Bone marrow (tissue), 2 donors: ENCODE measurements around the gene RPS10.

Experiments used
- DNase-seq, 2 donors: peaks; one replicate each; lab custom pipeline; 2025; lab: John Stamatoyannopoulos, UW

The RPS10 gene

DNA sequence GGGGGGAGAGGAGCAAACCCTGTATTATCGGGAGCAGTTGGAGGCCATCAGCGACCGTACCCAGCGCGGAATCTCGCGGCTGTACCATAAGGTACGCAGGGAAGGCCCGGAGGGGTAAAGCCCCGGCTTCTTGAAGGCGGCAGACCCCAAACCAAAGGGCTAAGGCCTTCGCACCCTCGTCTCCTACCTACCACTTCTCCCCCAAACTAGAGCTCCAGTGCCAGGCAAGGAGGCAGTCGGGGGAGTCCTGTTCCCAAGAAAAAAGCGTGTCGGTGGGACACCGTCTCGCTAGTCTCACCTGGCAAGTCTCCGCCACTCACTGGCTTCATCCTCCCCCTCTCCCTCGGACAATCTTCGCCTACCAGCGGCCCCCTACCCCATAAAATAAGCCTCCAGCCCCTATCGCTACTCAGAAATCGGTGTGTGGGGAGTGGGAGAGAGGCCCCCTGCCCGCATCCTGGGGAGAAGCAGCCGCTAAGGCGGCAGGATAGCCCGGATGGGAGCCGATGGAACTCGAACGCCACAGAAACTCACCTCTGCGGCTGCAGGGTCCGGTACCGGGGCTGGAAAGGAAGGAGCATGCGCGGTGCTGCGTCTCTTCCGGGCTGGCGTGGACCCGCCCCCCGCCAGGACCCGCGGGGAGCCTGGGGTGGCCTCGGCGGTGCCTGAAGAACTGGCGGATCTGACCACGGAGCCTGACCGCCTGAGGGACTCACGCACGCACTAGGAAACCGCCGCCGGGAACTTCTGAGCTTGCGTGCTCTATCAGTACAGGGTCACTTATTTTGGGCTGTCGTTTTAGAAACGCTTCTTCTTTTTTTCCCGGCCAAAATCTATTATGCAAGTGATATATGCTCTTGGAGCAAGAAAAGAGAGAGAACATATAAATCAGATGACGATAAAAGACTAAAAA lies at the start of gene RPS10:
RPS10 (minus strand) TSS at position 572 of the 913 bp plus-strand sequence. CDS start 848 bp downstream, outside the sequence.
- DNase-seq: peak; percentile 73 to 80

- DNase-seq: no peak
These were observed 49.4 kb upstream of the RPS10 start for GRCh38 chr6:34475238-34475682.

DNA sequence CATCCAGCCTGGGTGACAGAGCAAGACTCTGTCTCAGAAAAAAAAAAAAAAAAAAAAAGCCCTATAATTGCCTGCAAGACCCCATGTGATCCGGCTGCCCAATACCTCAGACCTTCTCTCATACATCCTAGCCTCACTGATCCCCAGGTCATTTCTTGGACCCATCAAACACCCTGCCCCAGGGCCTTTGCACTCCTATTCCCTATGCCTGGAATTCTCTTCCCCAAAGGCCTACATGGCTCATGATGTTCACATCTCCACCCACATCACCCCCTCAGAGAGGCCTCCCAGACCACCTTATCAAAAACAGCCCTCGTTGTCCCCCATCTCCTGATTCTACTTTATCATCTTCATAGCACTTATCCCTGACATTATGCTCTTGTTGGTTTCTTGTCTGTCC lies 48.9 kb upstream of the RPS10 start:
- DNase-seq: no peak

DNA sequence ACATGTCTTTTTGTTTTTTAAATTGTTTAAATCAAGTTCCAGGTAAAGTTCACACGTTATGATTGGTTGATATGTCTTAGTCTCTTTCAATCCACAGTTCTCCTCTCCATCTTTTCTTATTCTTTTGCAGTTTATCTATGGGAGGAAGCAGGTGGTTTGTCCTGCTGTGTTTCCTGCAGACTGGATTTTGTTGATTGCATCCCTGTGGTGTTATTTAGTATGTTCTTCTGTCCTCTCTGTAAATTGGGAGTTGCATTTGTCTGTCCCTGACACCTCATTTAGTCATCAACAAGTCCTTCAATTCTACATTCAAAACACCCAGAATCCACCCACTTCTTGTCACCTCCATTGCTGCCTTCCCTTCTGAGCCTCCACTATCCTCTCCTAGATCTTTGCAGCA lies 48.1 kb upstream of the RPS10 start:
- no peak for DNase-seq

- no peak for DNase-seq
These were observed 46.6 kb upstream of the RPS10 start for GRCh38 chr6:34472425-34472824.

- DNase-seq: no peak
These were observed 43.6 kb upstream of the RPS10 start for GRCh38 chr6:34469499-34469898.

DNA sequence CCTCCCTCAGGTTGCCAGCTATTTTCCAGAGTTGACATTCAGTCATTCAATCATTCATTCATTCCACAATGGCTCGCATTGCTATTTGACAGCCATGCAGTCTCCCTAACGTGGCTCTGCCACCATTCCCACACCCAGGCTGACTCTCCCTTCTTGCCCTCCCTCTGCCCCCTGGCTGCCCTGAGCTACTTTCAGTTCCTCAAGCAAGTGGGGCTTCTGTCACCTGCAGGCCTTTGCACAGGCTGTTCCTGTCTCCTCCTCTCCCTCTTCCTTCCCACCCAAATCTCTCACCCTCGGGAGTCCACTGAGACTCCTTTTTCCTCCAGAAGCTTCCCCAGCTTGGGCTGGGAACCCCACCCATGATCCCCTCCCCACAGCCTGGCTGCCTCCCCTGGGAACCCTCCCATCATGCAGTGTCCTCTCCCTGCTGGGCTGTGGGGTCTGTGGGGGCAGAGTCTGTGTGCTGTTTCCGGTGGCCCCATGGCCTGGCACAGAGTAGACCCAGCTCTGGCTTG lies 42.6 kb upstream of the RPS10 start:
- DNase-seq: peak in 1 of 2 donors; percentile 26

DNA sequence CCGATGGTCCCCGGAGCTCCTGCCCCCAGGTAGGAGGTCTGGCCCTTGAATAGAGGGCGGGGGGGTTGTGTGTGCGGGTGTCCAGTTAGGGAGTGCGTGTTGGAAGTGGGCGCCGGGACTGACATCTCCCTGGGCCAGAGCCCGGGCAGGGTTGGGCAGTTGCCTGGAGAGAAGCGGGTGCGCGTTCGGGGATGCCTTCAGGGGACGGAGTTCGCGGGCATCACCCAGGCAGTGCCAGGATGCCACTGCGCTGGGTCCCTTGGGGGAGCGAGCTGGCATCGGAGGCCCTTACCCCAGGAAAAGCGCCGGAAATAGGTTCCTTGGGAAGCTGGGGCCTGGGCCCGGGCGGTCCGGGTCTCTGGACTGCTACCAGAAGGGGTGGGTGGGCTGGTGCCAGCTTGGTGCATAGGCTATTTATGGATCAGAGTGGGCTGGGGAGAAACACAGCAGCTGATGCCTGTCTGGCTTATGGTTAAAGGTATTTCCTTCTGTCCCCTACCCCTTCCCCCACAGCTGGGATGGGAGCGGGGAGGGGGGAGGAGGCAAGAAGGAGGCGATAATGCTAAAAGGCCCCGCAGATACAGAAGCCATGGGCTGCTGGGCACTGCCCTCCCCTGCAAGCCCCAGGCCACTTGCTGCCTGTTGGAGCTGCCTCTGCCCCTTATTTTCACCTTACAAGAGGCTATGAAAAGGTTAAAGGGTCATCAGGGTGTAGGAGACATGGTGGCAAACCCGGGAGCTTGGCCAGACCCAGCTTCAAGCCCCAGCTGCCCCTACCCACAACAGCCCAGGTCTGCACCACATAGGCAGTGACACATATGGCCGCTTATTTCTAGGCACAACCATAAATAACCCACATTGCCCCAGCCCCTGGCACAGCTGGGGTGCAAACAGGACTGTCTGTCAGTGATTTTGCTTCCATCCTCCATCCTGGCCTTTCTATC lies 40.6 kb upstream of the RPS10 start:
- no peak for DNase-seq

- DNase-seq: no peak
These were observed 39.8 kb upstream of the RPS10 start, which contains the start of gene PACSIN1 for GRCh38 chr6:34465531-34466241. PACSIN1 (plus strand) TSS chr6:34466076; CDS start chr6:34526306, 60,230 bp downstream.

DNA sequence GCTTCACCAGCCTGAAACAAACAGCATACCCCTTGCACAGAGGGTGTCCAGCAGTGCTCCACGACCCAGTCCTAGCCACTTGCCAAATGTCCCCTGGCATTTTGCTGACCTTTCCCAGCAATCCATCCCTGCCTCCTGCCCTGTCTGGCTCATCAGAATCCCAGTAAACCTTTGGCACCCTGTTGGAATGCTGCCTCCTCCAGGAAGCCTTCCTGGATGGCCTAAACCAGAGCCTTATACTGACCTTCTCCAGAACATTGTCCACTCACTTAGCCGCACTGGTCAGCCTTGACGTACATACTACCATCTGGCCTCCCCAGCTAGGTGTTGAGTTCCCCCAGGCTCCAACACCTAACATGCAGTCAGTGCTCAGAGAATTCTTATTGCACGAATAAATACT lies 38.0 kb upstream of the RPS10 start:
- DNase-seq: no peak

- no peak for DNase-seq
These were observed 37.4 kb upstream of the RPS10 start for GRCh38 chr6:34463299-34463698.

- no peak for DNase-seq
These were observed 36.7 kb upstream of the RPS10 start for GRCh38 chr6:34462551-34462971.

DNA sequence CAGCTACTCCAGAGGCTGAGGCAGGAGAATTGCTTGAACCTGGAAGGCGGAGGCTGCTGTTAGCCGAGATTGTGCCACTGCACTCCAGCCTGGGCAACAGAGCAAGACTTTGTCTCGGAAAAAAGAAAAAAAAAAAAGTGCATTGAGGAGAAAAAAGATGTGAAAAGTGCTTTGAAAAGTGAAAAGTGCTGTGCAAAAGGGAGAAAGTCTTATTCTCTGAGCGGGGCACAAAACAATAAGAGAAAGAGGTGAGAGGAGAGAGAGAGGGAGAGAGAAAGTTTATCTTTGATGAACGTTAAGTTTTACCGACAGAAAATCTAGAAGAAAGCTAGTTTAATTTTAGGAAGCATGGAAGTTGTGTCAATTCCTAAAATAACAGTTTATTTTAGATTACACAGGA lies 36.1 kb upstream of the RPS10 start:
- DNase-seq: no peak

- no peak for DNase-seq
These were observed 35.1 kb upstream of the RPS10 start for GRCh38 chr6:34460796-34461507.

GRCh38 chr6:34459899-34460593 lies 34.2 kb upstream of the RPS10 start:
- peak in 1 of 2 donors; percentile 58 for DNase-seq

DNA sequence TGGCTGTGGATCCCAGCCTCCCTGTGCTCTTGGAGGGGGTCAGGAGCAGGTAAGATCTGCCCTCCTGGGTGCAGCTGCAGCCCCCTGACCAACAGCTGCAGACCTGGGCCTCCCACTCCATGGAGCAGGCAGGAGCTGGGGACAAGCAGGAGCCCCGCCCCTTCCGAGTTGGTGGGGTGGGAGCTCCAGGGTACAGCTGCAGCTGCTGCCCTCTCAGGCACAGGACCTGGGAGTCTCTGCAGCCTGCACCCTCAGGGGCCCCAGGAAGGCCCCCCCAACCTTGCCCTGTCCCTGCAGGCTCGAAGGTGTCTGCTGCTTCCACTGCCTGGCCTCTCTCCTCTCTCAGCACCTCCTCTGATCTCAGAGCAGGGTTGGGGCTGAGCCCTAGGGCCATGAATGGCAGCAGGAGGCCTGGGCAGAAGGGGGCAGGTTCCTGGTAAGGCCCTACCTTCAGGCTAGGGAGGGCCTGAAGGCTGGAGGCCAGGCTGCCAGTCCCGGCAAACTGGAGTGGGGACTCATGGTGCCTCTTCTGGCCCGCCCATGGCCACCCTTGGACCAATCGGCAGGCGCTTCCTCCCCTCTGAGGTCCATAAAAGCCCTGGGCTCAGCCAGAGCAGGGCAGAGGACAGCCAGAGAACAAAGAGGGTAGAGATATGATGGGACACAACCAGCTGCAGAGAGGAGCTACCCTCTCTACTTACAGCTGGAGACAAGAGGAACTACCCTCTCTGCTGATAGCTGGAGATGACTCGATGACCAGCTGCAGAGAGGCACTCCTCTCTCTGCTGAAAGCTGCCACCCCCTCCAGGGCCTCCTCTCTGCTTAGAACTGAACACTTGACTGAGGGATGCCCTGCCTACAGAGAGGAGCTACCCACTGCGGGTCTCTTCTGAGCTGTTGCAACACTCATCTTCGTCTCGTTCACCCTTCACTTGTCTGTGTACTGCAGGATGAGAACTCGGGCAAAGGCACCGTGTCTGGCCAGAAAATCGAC lies 32.2 kb upstream of the RPS10 start:
- DNase-seq: no peak

DNA sequence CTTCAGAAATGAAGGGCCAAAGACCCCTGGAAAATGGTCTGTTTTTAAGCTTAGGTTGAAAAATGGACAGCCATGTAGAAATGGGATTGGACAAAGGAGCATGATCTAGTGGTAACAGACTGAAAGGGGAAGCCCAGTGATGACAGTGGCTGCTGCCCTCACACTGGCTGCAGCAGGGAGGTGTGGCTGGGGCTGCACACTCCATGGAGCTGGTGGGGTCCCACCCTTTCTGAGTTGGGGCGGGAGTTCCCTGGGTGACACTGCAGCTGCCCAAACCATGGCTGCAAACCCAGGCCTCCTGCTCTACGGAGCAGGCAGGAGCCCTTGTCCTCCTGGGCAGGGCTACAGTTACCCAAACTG lies 31.5 kb upstream of the RPS10 start:
- no peak for DNase-seq

DNA sequence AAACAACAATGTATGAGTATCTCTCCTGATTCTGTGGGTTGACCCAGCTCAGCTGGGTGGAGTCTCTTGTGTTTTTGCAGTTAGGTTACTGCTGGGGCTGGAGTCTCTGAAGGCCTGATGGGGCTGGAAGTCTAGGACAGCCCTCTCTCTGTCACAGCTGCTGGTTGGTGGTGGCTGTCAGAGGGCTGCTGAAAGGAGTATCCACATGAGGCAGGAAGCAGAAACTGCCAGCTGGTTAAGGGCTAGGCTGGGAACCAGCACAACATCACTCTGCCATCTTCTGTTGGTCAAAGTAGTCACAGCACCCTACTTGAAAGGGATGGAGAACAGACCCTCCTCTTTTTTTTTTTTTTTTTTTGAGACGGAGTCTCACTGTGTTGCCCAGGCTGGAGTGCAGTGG lies 30.0 kb upstream of the RPS10 start:
- peak in 1 of 2 donors; percentile 7 for DNase-seq

DNA sequence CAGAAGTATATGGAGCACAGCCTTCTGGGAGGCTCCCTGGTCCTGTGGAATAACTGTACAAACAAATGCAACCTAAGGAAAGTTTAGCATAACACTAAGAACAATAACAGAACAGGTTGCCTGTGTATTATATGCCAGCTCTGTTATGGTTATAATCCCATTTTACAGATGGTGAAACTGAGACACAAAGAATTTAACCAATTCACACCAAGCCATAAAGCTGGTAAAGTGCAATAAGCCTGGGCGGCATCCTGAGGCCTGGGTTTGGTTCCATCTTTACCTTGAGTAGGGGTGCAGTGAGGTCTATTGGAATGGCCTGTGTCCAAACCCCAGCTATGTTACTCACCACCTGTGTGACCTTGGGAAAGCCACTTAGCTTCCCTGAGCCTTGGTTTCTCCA lies 25.3 kb upstream of the RPS10 start:
- no peak for DNase-seq
